Measurements from ENCODE around the gene DUSP7. TPM values are rescaled to one million over a fixed set of nuclear protein-coding genes. Genes with fewer than 3 reads are reported as not detected.

DUSP7 gene
- polyA plus RNA-seq, 10 donors: 14.7 to 31.0 (median 20.5) TPM

DNA sequence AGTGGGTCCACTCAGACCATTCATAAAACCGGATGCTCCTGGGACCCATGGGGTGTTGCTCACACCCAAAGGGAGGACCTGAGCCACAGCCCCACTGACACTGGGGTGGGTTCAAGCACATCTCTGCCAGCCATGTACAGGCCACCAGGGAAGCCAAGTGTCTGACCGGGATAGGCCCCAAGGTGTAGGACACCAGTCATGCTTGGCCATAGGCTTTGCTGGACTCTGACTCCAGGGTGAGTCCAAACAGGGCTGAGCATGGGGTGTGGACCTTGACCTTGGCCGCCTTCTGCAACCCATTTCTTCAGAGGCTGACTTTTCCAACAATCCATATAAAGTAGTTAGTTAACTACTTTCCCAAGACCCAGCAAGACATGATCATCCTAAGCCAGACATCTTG lies 31.4 kb upstream of the DUSP7 start:
- no peak for DNase-seq

GRCh38 chr3:52086976-52087663 lies 30.7 kb upstream of the DUSP7 start:
- DNase-seq: peak in 1 of 3 donors; percentile 79

DNA sequence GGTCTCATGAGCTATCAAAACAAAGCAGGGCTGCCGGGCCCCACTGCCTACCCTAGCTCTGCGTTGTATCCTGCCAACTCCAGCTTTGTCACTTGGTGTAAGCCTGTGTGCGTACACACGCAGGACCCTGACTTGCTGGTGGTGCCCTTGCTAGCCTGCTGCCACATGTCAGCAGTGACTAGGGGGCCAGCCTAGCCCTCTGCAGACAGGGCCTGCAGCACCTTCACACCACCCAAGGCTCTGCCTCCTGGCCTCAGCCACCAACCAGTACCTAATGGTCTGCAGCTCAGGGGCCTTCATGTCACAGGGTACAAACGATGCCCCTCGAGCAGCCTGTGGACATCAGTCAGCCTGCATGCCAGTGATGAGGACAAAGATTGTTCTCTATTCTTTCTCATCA lies 30.1 kb upstream of the DUSP7 start:
- no peak for DNase-seq

GRCh38 chr3:52085681-52086282 lies 29.4 kb upstream of the DUSP7 start:
- DNase-seq: no peak

DNA sequence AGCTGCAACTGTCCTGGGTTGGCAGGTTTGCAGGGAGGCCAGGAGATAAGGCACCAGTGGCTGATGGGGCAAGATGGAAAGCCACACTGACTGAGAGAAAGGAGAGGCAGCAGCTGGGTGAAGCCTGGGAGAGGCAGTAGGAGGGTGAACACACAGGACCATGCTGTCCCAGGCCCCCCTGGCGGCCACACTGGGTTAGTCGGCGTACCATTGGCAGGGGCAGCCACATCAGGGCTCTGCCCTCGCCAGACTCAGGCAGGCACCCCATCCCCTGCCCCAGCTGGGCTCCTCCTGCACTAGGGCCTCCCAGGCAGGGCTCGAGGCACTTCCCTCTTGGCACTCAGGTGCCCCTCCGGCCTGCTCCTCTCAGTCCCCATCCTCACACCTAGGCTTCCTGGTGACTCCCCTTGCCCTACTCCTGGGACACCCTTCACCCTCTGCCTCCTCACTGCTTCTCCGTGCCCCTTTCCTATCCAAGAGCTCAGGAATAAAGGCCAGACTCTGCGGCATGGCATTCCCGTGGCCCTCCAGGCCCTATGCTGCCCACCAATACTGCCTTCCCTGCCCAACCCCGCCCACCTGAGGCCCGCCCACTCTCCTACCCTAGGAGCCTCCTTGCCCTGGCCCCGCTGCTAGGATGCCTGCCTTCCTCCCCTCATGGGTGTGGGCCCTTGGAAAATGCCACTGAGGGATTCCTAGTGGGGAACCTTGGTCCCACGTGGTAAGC lies 28.7 kb upstream of the DUSP7 start:
- no peak for DNase-seq

DNA sequence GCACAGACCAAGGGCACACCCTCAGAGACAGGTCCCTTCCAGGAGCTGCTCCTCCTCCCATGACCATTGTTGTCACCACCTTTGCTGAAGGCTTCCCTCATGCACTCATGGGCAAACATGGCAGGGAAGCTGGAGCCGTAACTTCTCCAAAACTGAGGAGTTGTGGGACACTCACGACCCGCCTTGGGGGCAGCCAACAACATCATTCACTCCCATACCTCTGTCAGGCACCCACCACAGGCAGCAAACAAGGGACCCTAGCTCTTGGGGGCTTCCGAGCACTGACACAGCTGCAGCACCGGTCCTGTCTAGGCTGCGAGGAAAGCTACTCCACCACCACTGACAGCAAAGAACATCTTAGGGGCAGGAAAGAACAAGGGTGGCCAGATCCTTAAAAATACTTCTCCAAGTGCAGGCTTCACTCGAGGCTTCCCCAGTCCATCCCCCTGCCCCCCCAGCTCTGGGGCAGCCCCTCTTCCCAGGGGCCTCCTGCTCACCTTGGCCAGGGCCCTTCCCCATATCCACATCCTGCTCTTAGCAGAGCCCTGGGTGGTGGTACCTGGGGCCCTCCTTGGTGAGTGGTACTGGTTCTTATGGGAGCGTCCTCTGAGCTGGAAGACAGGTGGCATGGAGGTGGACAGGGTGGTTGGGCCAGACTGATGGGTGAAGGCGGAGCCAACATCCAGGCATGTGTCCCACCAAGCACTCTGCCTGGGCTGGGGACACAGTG lies 28.0 kb upstream of the DUSP7 start:
- DNase-seq: no peak

DNA sequence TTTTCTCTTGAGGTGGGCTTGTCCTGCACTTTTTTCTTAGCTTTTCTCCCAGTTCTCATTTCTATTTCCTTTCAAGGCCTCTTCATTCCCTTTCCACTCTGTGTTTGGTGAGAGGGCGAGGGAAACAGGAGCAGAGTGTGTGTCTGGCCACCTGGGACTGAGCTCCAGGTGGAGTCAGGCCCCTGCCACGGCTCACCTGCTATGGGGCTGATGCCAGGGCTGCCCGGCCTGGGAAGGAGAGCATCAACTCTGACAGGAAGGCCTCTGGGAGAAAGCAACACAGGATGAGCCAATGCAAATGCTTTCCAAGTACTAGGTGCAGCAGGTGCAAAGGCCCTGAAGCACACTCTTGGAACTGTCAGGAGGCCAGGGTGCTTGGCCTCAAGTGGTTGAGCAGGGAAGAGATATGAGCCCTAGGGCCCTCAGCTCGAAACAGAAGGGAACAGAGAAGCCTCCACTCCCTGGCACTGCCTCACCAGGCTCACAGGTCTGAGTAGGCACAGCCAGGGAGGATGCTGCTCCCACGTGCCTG lies 27.3 kb upstream of the DUSP7 start:
- DNase-seq: no peak

GRCh38 chr3:52082951-52083350 lies 26.6 kb upstream of the DUSP7 start:
- DNase-seq: no peak

DNA sequence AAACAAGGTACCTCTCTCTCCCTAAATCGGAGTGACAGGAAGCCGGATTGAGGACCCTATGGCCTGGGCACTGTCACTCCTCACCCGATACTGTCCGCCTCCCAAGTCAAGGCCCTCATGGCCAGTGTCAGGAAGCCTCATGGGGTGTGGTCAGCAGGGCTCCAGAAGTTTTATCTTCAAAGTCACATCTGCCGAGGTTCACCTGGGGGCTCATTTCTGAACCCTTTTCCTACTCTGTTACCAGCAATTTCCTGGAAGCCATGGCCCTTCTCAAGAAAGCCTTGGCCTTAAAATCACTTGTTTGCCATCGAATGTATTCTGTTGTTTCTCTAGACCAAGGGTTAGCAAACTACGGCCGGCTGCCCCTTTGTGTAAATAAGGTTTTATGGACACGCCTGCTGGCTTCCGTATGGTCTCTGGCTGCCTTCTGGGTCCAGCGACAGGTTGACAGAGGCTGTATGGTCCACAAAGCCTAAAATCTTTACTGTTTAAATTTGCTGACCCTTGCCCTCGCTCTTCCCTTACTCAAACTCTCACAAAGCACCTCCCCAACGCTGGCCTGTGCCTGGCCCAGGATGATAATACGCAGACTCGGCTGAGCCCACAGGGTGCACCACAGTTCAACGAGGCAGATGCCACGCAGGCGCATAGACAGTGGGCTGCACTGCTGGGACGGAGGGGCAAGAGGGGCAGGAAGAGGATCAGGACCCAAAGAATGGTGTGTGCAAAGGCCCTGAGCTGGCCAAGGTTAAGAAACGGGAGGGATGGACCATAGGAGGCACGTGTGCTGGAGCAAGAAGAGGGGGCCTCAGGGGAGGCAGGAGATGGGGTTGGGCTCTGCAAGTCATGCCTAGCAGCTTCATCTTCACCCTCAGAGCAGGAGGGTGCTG lies 24.7 kb upstream of the DUSP7 start:
- no peak for DNase-seq

DNA sequence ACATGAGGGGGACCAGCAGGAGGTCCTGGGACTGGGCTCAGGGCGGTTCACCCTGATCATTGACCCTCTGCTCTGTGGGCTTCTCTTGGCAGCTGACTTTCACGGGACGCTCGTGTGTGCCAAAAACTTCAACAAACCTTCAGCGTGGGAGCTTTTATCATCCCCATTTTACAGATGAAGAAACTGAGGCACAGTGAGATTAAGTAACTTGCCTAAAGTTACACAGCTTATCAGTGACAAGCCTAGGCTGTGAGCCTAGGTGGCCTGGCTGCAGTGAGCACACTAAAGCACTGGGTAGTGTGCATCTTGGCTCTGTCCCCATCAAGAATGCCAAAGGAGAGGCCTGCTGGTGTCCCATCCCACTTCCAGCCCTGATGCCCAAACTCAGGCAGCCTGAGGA lies 23.6 kb upstream of the DUSP7 start:
- DNase-seq: no peak

- DNase-seq: no peak
Measured at GRCh38 chr3:52078781-52079560, 22.6 kb upstream of the DUSP7 start.

- peak in 2 of 3 donors; percentile 29 to 66 for DNase-seq
Measured at GRCh38 chr3:52077925-52078324, 21.6 kb upstream of the DUSP7 start.

GRCh38 chr3:52076896-52077780 lies 20.8 kb upstream of the DUSP7 start:
- DNase-seq: peak in 2 of 3 donors; percentile 73 to 85

DNA sequence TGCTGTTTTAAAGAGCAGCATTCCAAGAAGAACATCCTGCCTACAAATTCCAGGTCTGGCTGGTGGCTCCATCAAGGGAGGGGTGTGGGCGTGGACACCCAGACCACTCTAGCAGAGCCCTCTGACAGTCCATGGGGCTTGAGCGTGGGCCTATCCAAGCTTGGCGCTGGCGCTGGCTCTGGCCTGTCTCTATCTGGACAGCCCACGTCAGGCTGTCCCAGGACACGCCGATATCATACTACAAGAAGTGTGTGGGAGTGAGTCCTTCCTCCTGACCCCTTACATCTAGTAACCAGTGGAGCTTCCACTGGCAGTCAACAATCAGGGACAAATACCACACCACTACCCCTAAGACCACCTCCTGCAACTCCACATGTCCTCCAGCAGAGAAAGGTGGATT lies 17.1 kb upstream of the DUSP7 start:
- no peak for DNase-seq

DNA sequence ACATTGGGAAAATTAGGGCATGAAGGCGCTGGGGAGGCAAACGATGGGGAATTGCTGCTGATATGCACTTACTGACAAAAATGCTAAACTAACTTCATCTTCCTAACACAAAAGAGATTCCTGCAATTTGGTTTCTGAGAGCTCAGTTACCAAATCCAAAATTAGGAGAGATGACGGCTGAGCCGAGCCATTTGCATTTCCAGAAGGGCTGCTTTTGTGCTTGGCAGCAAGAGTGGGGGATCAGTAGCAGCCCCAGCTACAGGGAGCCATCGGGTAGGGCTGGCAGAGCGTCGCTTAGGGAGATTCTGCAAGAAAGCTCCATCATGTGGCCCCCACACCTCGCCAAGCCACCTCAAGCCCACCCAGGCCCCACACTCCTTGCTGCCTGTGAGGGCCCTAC lies 16.1 kb upstream of the DUSP7 start:
- DNase-seq: no peak

GRCh38 chr3:52072020-52072419 lies 15.6 kb upstream of the DUSP7 start:
- no peak for DNase-seq

GRCh38 chr3:52070724-52071621 lies 14.6 kb upstream of the DUSP7 start:
- peak in 1 of 3 donors; percentile 48 for DNase-seq

GRCh38 chr3:52069855-52070254 lies 13.5 kb upstream of the DUSP7 start:
- peak in 1 of 3 donors; percentile 64 for DNase-seq

Measured in muscle of back (tissue), 11 donors.